LHCN-M2 (cell line): ENCODE results near the gene GABARAPL2. TPM values are rescaled to one million over a fixed set of nuclear protein-coding genes. Genes with fewer than 3 reads are reported as not detected.
A peak's percentile ranks its signal among the peaks of the same experiment; 100 is the strongest.

ENCODE experiments used
- DNase-seq: peaks from one replicate; pipeline ENCODE4 v3.0.0-alpha.2; 2012; ENCODE audit warnings: low read depth
- total RNA-seq: library from RNA; depleted of rRNA; stranded (reverse); fragments of >200 nt; gene quantifications from 2 replicates; pipeline ENCODE4 v1.2.3, GENCODE V29; 2014

Gene GABARAPL2
- total RNA-seq, 1 experiment from 2014 or later = 59.0 TPM

GRCh38 chr16:75552951-75553350 is 13.2 kb upstream of the GABARAPL2 start:
- no peak for DNase-seq

GRCh38 chr16:75555213-75555706 is 10.9 kb upstream of the GABARAPL2 start:
- DNase-seq = peak; percentile 91

- DNase-seq = peak; percentile 90
These were observed 10.3 kb upstream of the GABARAPL2 start, which contains the start of gene TMEM231 for GRCh38 chr16:75555707-75556430. TMEM231 (minus strand) TSS chr16:75556252; CDS start chr16:75556209, 43 bp downstream.

GRCh38 chr16:75556431-75556950 is 9.7 kb upstream of the GABARAPL2 start:
- no peak for DNase-seq

- DNase-seq = no peak
These were observed 7.3 kb upstream of the GABARAPL2 start for GRCh38 chr16:75558846-75559401.

GRCh38 chr16:75559564-75560372 is 6.4 kb upstream of the GABARAPL2 start:
- DNase-seq = peak; percentile 75

GRCh38 chr16:75565640-75566039 is 539 bp upstream of the GABARAPL2 start:
- DNase-seq = no peak

GRCh38 chr16:75566758-75567255 is 628 bp downstream of the GABARAPL2 start:
- DNase-seq = no peak

- DNase-seq = no peak
These were observed 1.7 kb downstream of the GABARAPL2 start for GRCh38 chr16:75567911-75568310.

GRCh38 chr16:75570396-75571065 is 4.4 kb downstream of the GABARAPL2 start:
- no peak for DNase-seq

GRCh38 chr16:75572864-75573542 is 6.8 kb downstream of the GABARAPL2 start:
- no peak for DNase-seq

- DNase-seq = no peak
These were observed 7.8 kb downstream of the GABARAPL2 start for GRCh38 chr16:75573955-75574354.

- DNase-seq = no peak
These were observed 9.8 kb downstream of the GABARAPL2 start for GRCh38 chr16:75575958-75576357.

- DNase-seq = no peak
These were observed 10.2 kb downstream of the GABARAPL2 start for GRCh38 chr16:75576384-75576811.

- DNase-seq = no peak
These were observed 12.0 kb downstream of the GABARAPL2 start for GRCh38 chr16:75578212-75578611.

- no peak for DNase-seq
These were observed 12.5 kb downstream of the GABARAPL2 start for GRCh38 chr16:75578725-75579124.

- DNase-seq = no peak
These were observed 13.2 kb downstream of the GABARAPL2 start for GRCh38 chr16:75579281-75579834.

GRCh38 chr16:75584108-75584507 is 17.9 kb downstream of the GABARAPL2 start:
- DNase-seq = no peak

GRCh38 chr16:75588716-75589115 is 22.5 kb downstream of the GABARAPL2 start:
- no peak for DNase-seq

GRCh38 chr16:75589306-75589705 is 23.1 kb downstream of the GABARAPL2 start:
- no peak for DNase-seq
